Epidermal melanocyte (primary cell): ENCODE data around the gene EGFR.

Source experiments
- DNase-seq: peaks from one replicate; pipeline ENCODE4 v3.0.0; 2011; ENCODE audit warnings: low spot score; ENCODE audit not compliant: insufficient read length

Gene EGFR

GRCh38 chr7:55060636-55061022 lies 41.8 kb downstream of the EGFR start:
- no peak for DNase-seq

- DNase-seq, result no peak
These were observed 43.1 kb downstream of the EGFR start for GRCh38 chr7:55061726-55062499.

- DNase-seq, result no peak
These were observed 44.2 kb downstream of the EGFR start for GRCh38 chr7:55063061-55063460.

- no peak for DNase-seq
These were observed 44.8 kb downstream of the EGFR start for GRCh38 chr7:55063633-55064032.

- DNase-seq, result peak; percentile 53
These were observed 46.3 kb downstream of the EGFR start for GRCh38 chr7:55065079-55065478.

GRCh38 chr7:55065511-55066229 lies 46.9 kb downstream of the EGFR start:
- no peak for DNase-seq

GRCh38 chr7:55066524-55066923 lies 47.7 kb downstream of the EGFR start:
- no peak for DNase-seq

- no peak for DNase-seq
These were observed 48.1 kb downstream of the EGFR start for GRCh38 chr7:55066938-55067337.

GRCh38 chr7:55067748-55068147 lies 48.9 kb downstream of the EGFR start:
- no peak for DNase-seq

- no peak for DNase-seq
These were observed 50.5 kb downstream of the EGFR start for GRCh38 chr7:55069271-55069792.

GRCh38 chr7:55070271-55070743 lies 51.5 kb downstream of the EGFR start:
- DNase-seq, result no peak

- DNase-seq, result no peak
These were observed 52.0 kb downstream of the EGFR start for GRCh38 chr7:55070854-55071253.

GRCh38 chr7:55071411-55072175 lies 52.8 kb downstream of the EGFR start:
- no peak for DNase-seq

GRCh38 chr7:55072251-55072650 lies 53.4 kb downstream of the EGFR start:
- no peak for DNase-seq

- no peak for DNase-seq
These were observed 54.3 kb downstream of the EGFR start for GRCh38 chr7:55073051-55073511.

GRCh38 chr7:55073976-55074528 lies 55.2 kb downstream of the EGFR start:
- DNase-seq, result no peak

- no peak for DNase-seq
These were observed 56.7 kb downstream of the EGFR start for GRCh38 chr7:55075464-55076021.

GRCh38 chr7:55077561-55078410 lies 59.0 kb downstream of the EGFR start:
- DNase-seq, result no peak

GRCh38 chr7:55078465-55079372 lies 59.9 kb downstream of the EGFR start:
- DNase-seq, result no peak
